MM.1S (cell line): ENCODE data around the gene RGSL1.

Experiments
- DNase-seq: peaks from one replicate; pipeline ENCODE4 v3.0.0-alpha.2; 2015
- H2AFZ ChIP-seq: fragments of 300-600 bp; sonication (generic); 2 replicates; pipeline ENCODE4 v1.6.0; 2016; ENCODE audit warnings: antibody characterized with exemption, low read length
- H3F3A ChIP-seq: fragments of 300-600 bp; sonication (generic); 2 replicates; pipeline ENCODE4 v1.6.1; 2016; ENCODE audit warnings: mild to moderate bottlenecking, antibody characterized with exemption, low read length, moderate library complexity, mixed read lengths; ENCODE audit not compliant: insufficient read depth
- H3K27ac ChIP-seq: fragments of 300-600 bp; sonication (generic); 2 replicates; pipeline ENCODE4 v1.5.1; 2016; ENCODE audit warnings: mild to moderate bottlenecking, low read length
- H3K27me3 ChIP-seq: fragments of 300-600 bp; sonication (generic); replicated peaks from 2 replicates; pipeline ENCODE4 v1.6.0; 2016; ENCODE audit warnings: low read length; ENCODE audit not compliant: insufficient read depth
- H3K36me3 ChIP-seq: fragments of 300-600 bp; sonication (generic); replicated peaks from 2 replicates; pipeline ENCODE4 v1.6.1; 2016; ENCODE audit warnings: mild to moderate bottlenecking, low read length, mixed read lengths; ENCODE audit not compliant: insufficient read depth
- H3K4me1 ChIP-seq: fragments of 300-600 bp; sonication (generic); 2 replicates; pipeline ENCODE4 v1.6.1; 2016; ENCODE audit warnings: low read length, mixed read lengths
- H3K4me2 ChIP-seq: fragments of 300-600 bp; sonication (generic); 2 replicates; pipeline ENCODE4 v1.6.0; 2016; ENCODE audit warnings: low read depth, low read length
- H3K4me3 ChIP-seq: fragments of 300-600 bp; sonication (generic); 2 replicates; pipeline ENCODE4 v1.5.1; 2016; ENCODE audit warnings: low read length, mixed read lengths
- H3K79me2 ChIP-seq: fragments of 300-600 bp; sonication (generic); 2 replicates; pipeline ENCODE4 v1.6.1; 2016; ENCODE audit warnings: mixed run types, low read length, mixed read lengths
- H3K9ac ChIP-seq: fragments of 300-600 bp; sonication (generic); 2 replicates; pipeline ENCODE4 v1.6.1; 2016; ENCODE audit warnings: low read length, mixed read lengths
- H3K9me2 ChIP-seq: fragments of 300-600 bp; sonication (generic); replicated peaks from 2 replicates; pipeline ENCODE4 v1.6.1; 2016; ENCODE audit warnings: mild to moderate bottlenecking, low read length, mixed read lengths; ENCODE audit not compliant: insufficient read depth
- H3K9me3 ChIP-seq: fragments of 300-600 bp; sonication (generic); replicated peaks from 2 replicates; pipeline ENCODE4 v1.6.1; 2016; ENCODE audit warnings: mild to moderate bottlenecking, low read length, mixed read lengths; ENCODE audit not compliant: insufficient read depth
- H4K20me1 ChIP-seq: fragments of 300-600 bp; sonication (generic); 2 replicates; pipeline ENCODE4 v1.6.1; 2016; ENCODE audit warnings: mild to moderate bottlenecking, low read length, moderate library complexity, mixed read lengths; ENCODE audit not compliant: insufficient read depth
- EZH2 ChIP-seq: fragments of 300-600 bp; sonication (generic); optimal IDR thresholded peaks from 2 replicates; pipeline ENCODE3; 2017; ENCODE audit warnings: low read depth, mild to moderate bottlenecking, antibody characterized with exemption, low read length, mixed read lengths
- EZH2phosphoT487 ChIP-seq: fragments of 300-600 bp; sonication (generic); IDR thresholded peaks from 2 replicates; pipeline ENCODE4 v1.6.1; 2018; ENCODE audit warnings: antibody characterized with exemption, low read length
- TF ChIP-seq, protein P1 (sequence below): fragments of 300-600 bp; sonication (generic); IDR thresholded peaks from 2 replicates; pipeline ENCODE4 v1.5.1; 2016; ENCODE audit warnings: antibody characterized with exemption, low read length, mixed read lengths

Gene RGSL1

DNA sequence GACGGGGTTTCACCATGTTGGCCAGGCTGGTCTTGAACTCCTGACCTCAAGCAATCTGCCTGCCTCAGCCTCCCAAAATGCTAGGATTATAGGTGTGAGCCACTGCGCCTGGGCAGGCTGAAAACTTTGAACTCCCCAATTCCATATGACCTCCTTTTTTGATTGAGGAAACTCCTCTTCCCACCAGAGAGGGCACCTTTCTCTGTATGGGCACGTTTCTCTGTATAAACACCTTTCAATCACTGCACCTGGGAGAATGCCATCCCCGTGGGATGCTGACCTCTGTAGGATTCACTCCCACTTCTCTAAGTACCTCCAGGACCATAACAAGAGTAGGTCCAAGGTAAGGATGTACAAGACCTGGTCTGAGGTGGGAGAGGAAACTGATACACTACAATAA, 39.8 kb upstream of the RGSL1 start:
- H3K4me1 ChIP-seq = no peaks in the 10 kb centered on the region
- no peaks in the 10 kb centered on the region for H3K9me2 ChIP-seq
- no peak overlapping the region for H3K4me2 ChIP-seq
- no peak overlapping the region for H3K27ac ChIP-seq
- no peaks in the 10 kb centered on the region for H3K9me3 ChIP-seq
- H3F3A ChIP-seq = no peaks in the 10 kb centered on the region
- no peak overlapping the region for H2AFZ ChIP-seq
- H3K27me3 ChIP-seq = no peaks in the 10 kb centered on the region
- H3K4me3 ChIP-seq = no peak overlapping the region
- H3K36me3 ChIP-seq = no peaks in the 10 kb centered on the region
- no peak for DNase-seq
- no peak for TF ChIP-seq EZH2
- TF ChIP-seq EZH2phosphoT487 = no peak
- TF ChIP-seq, protein P1, sequence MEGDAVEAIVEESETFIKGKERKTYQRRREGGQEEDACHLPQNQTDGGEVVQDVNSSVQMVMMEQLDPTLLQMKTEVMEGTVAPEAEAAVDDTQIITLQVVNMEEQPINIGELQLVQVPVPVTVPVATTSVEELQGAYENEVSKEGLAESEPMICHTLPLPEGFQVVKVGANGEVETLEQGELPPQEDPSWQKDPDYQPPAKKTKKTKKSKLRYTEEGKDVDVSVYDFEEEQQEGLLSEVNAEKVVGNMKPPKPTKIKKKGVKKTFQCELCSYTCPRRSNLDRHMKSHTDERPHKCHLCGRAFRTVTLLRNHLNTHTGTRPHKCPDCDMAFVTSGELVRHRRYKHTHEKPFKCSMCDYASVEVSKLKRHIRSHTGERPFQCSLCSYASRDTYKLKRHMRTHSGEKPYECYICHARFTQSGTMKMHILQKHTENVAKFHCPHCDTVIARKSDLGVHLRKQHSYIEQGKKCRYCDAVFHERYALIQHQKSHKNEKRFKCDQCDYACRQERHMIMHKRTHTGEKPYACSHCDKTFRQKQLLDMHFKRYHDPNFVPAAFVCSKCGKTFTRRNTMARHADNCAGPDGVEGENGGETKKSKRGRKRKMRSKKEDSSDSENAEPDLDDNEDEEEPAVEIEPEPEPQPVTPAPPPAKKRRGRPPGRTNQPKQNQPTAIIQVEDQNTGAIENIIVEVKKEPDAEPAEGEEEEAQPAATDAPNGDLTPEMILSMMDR = no peak
- H4K20me1 ChIP-seq = no peaks in the 10 kb centered on the region
- H3K9ac ChIP-seq = no peak overlapping the region
- no peaks in the 10 kb centered on the region for H3K79me2 ChIP-seq

DNA sequence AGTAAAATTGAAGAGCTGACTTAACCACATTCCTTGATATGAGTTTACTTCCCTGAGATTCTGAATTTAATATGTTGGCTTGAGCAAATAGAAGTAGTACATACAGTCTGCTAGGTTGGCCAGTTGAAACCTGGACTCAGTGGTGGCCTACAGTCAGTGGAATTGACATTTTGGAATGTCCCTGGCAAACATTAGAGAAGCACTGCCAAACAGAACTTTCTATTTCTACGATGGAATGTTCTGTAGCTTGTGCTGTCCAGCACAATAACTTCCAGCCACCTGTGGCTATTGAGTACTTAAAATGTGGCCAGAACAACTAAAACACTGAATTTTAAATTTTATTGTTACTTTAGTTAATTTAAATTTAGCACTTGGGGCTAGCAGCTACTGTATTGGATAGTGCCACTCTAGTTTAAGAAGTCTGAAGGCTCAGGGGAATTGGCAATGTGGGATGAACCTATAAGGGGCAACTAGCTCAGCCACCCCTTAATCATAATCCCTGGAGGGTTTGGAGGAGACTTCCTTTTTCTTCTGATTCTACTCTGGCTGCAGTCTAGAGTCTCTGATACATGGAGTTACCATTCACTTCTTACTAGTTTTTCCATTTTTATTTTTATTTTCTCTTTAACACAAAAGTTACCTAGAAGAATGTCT, 39.2 kb upstream of the RGSL1 start:
- Histone ChIP-seq H3K4me2 (no peak overlapping the region), H3K27ac (no peak overlapping the region), H3F3A (no peaks in the 10 kb centered on the region), H3K27me3 (no peaks in the 10 kb centered on the region), H3K36me3 (no peaks in the 10 kb centered on the region), H3K9me3 (no peaks in the 10 kb centered on the region), H3K4me3 (no peak overlapping the region), H2AFZ (no peak overlapping the region), H3K9me2 (no peaks in the 10 kb centered on the region), H3K4me1 (no peaks in the 10 kb centered on the region), H4K20me1 (no peaks in the 10 kb centered on the region), H3K79me2 (no peaks in the 10 kb centered on the region), H3K9ac (no peak overlapping the region)
- DNase-seq = no peak
- TF ChIP-seq EZH2phosphoT487 (no peak), EZH2 (no peak)
- TF ChIP-seq, protein P1 = no peak

DNA sequence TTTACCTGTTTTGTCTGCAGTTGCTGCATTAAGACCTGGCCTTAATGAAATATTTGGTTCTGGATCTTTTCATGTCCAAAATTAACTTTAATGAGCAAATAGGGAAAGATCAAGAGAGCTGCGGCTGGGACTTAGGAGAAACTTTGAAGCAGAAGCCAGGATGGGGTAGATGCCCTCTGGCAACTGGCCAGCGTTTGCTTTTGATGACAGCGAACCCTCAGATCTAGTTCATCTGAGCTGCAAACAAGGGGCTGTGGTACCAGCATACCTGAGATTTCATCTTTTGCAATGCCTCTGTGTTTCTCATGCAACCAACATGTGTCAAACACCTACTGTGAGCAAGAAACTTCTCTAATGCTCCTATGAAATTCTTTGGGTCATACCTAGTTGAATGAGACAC, 36.5 kb upstream of the RGSL1 start:
- Histone ChIP-seq H3K79me2 (no peaks in the 10 kb centered on the region), H3K27ac (no peak overlapping the region), H3K9me2 (no peaks in the 10 kb centered on the region), H3K4me3 (no peak overlapping the region), H2AFZ (no peak overlapping the region), H3K36me3 (no peaks in the 10 kb centered on the region), H3F3A (no peaks in the 10 kb centered on the region), H3K4me1 (no peaks in the 10 kb centered on the region), H3K4me2 (no peak overlapping the region), H3K9ac (no peak overlapping the region), H4K20me1 (no peaks in the 10 kb centered on the region), H3K27me3 (no peaks in the 10 kb centered on the region), H3K9me3 (no peaks in the 10 kb centered on the region)
- no peak for DNase-seq
- TF ChIP-seq, protein P1 = no peak
- TF ChIP-seq EZH2phosphoT487 (no peak), EZH2 (no peak)
